ENCODE measurements around the gene UBC. TPM values are rescaled to one million over a fixed set of nuclear protein-coding genes. Genes with fewer than 3 reads are reported as not detected.

Gene UBC
- total RNA-seq, 1 donor from 2014 or later: 2,139 TPM

DNA sequence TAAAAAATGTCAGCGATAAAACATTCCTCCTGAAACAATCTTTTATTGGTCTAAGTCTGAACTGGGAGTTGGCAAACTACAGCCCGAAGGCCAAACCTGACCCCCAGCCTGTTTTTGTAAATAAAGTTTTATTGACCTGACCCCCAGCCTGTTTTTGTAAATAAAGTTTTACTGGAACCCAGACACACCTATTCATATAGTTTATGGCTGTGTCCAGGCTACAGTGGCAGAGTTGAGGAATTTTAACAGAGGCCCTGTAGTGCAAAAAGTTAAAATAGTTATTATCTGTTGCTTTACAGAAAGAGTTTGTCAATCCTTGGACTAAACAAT is 38.7 kb downstream of the UBC start:
- TF ChIP-seq, protein P1, sequence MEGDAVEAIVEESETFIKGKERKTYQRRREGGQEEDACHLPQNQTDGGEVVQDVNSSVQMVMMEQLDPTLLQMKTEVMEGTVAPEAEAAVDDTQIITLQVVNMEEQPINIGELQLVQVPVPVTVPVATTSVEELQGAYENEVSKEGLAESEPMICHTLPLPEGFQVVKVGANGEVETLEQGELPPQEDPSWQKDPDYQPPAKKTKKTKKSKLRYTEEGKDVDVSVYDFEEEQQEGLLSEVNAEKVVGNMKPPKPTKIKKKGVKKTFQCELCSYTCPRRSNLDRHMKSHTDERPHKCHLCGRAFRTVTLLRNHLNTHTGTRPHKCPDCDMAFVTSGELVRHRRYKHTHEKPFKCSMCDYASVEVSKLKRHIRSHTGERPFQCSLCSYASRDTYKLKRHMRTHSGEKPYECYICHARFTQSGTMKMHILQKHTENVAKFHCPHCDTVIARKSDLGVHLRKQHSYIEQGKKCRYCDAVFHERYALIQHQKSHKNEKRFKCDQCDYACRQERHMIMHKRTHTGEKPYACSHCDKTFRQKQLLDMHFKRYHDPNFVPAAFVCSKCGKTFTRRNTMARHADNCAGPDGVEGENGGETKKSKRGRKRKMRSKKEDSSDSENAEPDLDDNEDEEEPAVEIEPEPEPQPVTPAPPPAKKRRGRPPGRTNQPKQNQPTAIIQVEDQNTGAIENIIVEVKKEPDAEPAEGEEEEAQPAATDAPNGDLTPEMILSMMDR (IDR thresholded peaks at IDR 0.05; ENCODE audit: insufficient read depth, low read length, severe bottlenecking): no peak
- no peak overlapping the region for H3K4me3 ChIP-seq (ENCODE audit: low read depth, low read length)
- DNase-seq (ENCODE audit: low read depth) (no peak), FAIRE-seq (no peak)
- H3K27me3 ChIP-seq (ENCODE audit: control insufficient read depth, insufficient read depth, low read length): no peaks in the 10 kb centered on the region
- no peaks in the 10 kb centered on the region for H3K36me3 ChIP-seq (ENCODE audit: control insufficient read depth, insufficient read depth, low read length)

DNA sequence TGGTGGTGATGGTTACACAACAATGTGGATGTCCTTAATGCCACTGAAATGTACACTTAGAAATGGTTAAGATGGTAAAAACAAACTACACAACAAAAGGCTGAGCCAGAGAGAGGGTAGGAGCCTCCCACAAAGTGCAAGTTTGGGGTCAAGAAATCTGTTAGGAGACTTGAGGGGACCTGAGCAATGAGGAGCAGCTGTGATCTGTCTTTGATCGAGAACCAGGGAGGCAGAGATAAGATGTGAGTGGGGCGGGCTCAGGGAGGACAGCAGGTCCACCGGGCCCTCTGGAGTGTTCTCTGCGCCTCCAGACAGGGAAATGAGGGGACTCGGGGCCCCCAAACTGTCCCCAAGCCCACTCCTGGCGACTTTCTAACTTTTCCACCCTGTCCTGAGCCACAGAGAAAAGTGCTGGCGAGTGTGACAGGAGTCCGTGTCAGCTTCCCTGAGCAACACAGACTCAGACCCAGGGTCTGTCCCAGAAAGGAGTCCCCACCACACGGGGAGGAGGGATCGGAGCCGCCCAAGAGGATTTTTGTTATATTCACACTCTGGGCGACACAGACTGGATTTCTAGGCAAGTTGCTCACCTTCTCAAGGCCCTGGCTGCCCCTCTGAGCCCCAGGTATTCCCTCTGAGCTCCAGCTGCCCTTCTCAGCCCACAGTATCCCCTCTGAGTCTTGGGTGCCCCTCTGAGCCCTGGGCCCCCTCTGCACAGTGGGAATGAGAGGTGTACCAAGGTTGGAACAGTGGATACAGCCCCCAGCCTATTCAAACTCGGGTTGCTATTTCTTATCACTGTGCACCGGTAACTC is 39.3 kb downstream of the UBC start:
- no peak overlapping the region for H3K4me3 ChIP-seq (ENCODE audit: low read depth, low read length)
- DNase-seq (ENCODE audit: low read depth) (no peak), FAIRE-seq (no peak)
- TF ChIP-seq, protein P1 (IDR thresholded peaks at IDR 0.05; ENCODE audit: insufficient read depth, low read length, severe bottlenecking): no peak
- H3K36me3 ChIP-seq (ENCODE audit: control insufficient read depth, insufficient read depth, low read length): no peaks in the 10 kb centered on the region
- H3K27me3 ChIP-seq (ENCODE audit: control insufficient read depth, insufficient read depth, low read length): no peaks in the 10 kb centered on the region

DNA sequence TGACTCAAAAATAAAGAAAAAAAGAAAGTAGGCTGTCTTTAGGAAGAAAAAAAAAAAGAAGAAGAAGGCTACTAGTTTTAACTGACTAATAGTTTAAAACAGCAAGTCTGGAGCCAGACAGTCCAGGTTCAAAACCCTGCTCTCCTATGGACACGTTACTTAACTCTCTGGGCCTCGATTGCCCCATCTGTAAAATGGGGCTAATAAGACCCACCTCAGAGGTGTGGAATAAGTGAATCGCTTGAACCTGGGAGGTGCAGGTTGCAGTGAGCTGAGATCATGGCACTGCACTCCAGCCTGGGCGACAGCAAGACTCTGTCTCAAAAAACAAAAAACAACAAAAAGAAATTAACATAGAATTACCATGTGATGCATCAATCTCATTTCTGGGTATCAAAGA is 40.3 kb downstream of the UBC start:
- TF ChIP-seq, protein P1 (IDR thresholded peaks at IDR 0.05; ENCODE audit: insufficient read depth, low read length, severe bottlenecking): no peak
- no peak overlapping the region for H3K4me3 ChIP-seq (ENCODE audit: low read depth, low read length)
- DNase-seq (ENCODE audit: low read depth) (no peak), FAIRE-seq (no peak)
- no peaks in the 10 kb centered on the region for H3K27me3 ChIP-seq (ENCODE audit: control insufficient read depth, insufficient read depth, low read length)
- H3K36me3 ChIP-seq (ENCODE audit: control insufficient read depth, insufficient read depth, low read length): no peaks in the 10 kb centered on the region

DNA sequence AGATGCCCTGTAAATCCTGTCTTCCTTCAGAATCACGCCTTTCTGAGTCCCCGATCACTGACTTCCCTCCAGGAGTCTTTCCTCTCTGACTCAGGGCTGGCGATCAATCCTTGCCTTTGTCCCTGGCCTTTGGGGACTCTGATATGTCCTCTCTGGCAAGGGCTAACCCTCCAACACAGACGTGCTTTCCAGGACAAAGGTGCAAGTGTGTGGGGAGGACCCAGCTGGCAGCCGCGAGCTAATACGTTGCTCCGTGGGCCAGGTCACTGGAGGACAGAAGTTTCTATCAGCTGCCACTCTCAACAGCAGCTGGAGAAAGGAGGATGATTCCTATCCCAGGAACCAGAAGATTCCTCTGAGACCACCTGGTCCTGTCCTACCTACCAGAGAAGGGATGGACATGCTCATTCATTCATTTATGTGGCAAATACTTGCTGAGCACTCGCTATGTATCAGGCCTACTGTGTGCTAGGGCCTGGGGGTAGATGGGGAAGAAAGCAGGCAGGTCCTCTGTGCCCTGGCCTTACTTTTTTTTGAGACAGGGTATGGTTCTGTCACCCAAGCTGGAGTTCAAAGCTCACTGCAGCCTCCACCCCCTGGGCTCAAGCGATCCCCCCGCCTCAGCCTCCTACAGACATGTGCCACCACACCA is 42.3 kb downstream of the UBC start:
- H3K36me3 ChIP-seq (ENCODE audit: control insufficient read depth, insufficient read depth, low read length): no peaks in the 10 kb centered on the region
- TF ChIP-seq, protein P1 (IDR thresholded peaks at IDR 0.05; ENCODE audit: insufficient read depth, low read length, severe bottlenecking): no peak
- FAIRE-seq: no peak
- no peaks in the 10 kb centered on the region for H3K27me3 ChIP-seq (ENCODE audit: control insufficient read depth, insufficient read depth, low read length)
- no peak overlapping the region for H3K4me3 ChIP-seq (ENCODE audit: low read depth, low read length)
- no peak for DNase-seq (ENCODE audit: low read depth)

DNA sequence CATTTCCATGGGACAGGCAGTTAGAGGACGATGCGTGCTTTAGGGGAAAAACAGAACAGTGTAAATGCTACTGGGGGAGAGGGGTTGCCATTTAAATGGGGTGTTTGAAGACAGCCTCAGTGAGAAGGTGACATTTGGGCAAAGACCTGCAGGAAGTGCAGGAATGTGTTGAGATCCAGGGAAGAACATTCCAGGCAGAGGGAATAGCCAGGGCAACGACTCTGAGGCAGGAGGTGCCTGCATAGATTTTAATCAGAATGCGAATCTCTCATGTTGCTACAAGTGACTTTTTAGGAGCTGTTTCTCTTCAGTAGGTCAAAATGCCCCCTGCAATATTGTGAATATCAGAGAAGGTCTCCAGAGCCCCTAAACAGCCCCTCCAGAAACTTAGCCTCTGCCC is 43.2 kb downstream of the UBC start:
- no peaks in the 10 kb centered on the region for H3K27me3 ChIP-seq (ENCODE audit: control insufficient read depth, insufficient read depth, low read length)
- TF ChIP-seq, protein P1 (IDR thresholded peaks at IDR 0.05; ENCODE audit: insufficient read depth, low read length, severe bottlenecking): no peak
- no peak for DNase-seq (ENCODE audit: low read depth)
- H3K4me3 ChIP-seq (ENCODE audit: low read depth, low read length): no peak overlapping the region
- H3K36me3 ChIP-seq (ENCODE audit: control insufficient read depth, insufficient read depth, low read length): no peaks in the 10 kb centered on the region
- FAIRE-seq: no peak
